Stomach (tissue), 4 donors: ENCODE measurements around the gene TEAD1.

ENCODE experiments used
- EP300 ChIP-seq: sonication (generic); formaldehyde crosslinking; IDR thresholded peaks from one replicate; pipeline ENCODE4 v1.6.1; 2017; ENCODE audit warnings: antibody characterized with exemption
- POLR2A ChIP-seq, 4 donors: fragments of 450-650 bp; IDR thresholded peaks; one replicate each; pipeline ENCODE4 v1.6.1; 2016; ENCODE audit warnings: antibody characterized with exemption in 4 of 4, control low read depth in 2 of 4, mild to moderate bottlenecking in 1 of 4, moderate library complexity in 1 of 4
- POLR2AphosphoS5 ChIP-seq, 3 donors: sonication (generic); formaldehyde crosslinking; IDR thresholded peaks; one replicate each; pipeline ENCODE4 v1.6.1; 2016; ENCODE audit warnings: antibody characterized with exemption in 3 of 3
- TF ChIP-seq, protein P1 (sequence below), 7 experiments: fragments of 450-650 bp in 4 of 7; fragments of 200-600 bp in 3 of 7; sonication (generic) in 3 of 7; IDR thresholded peaks; one replicate each; pipeline ENCODE4 v1.5.1; 2016 to 2019; ENCODE audit warnings: antibody characterized with exemption in 7 of 7, control low read depth in 2 of 7, mild to moderate bottlenecking in 1 of 7

DNA sequence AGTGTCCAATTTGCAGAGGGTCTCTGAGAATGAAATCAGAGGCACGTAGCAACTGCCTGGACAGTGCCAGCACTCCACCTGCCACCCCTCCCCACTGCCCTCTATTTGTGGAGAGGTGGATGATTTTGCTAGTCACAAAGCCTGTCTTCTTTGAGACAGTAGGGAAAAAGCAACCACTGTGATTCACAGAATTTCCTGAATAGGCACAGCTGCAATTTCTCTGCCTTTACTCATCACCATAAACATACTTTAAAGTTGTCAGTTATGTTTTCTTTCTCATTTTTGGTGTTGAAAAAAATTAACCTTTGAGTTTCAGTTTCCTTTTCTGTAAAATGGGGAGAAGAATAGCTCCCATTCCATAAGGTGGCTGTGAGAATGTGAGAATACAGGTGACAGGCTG is 134.3 kb downstream of the TEAD1 start:
- TF ChIP-seq, protein P1, sequence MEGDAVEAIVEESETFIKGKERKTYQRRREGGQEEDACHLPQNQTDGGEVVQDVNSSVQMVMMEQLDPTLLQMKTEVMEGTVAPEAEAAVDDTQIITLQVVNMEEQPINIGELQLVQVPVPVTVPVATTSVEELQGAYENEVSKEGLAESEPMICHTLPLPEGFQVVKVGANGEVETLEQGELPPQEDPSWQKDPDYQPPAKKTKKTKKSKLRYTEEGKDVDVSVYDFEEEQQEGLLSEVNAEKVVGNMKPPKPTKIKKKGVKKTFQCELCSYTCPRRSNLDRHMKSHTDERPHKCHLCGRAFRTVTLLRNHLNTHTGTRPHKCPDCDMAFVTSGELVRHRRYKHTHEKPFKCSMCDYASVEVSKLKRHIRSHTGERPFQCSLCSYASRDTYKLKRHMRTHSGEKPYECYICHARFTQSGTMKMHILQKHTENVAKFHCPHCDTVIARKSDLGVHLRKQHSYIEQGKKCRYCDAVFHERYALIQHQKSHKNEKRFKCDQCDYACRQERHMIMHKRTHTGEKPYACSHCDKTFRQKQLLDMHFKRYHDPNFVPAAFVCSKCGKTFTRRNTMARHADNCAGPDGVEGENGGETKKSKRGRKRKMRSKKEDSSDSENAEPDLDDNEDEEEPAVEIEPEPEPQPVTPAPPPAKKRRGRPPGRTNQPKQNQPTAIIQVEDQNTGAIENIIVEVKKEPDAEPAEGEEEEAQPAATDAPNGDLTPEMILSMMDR (IDR thresholded peaks at IDR 0.05) = no peak
- no peak for TF ChIP-seq POLR2AphosphoS5 (IDR thresholded peaks at IDR 0.05)
- TF ChIP-seq EP300 = no peak
- TF ChIP-seq POLR2A (IDR thresholded peaks at IDR 0.05) = no peak
